ENCODE measurements around the gene SHISA6. TPM values are rescaled to one million over a fixed set of nuclear protein-coding genes. Genes with fewer than 3 reads are reported as not detected.

Gene SHISA6
- total RNA-seq, 1 experiment from 2014 or later = 21.1 TPM

- peaks cover 6% of the 10 kb centered on the region for H3K9me3 Mint-ChIP-seq (ENCODE audit: unreplicated experiment)
- Histone ChIP-seq H3K4me3 (ENCODE audit: low read depth, low read length) (no peak overlapping the region), H3K36me3 (ENCODE audit: control insufficient read depth, insufficient read depth, low read length) (no peaks in the 10 kb centered on the region), H3K27me3 (replicated peaks; ENCODE audit: control insufficient read depth, insufficient read depth, low read length) (no peaks in the 10 kb centered on the region), H3K4me1 (no peaks in the 10 kb centered on the region), H3K9me3 (no peaks in the 10 kb centered on the region)
- no peaks in the 10 kb centered on the region for H3K36me3 Mint-ChIP-seq (ENCODE audit: insufficient read depth, unreplicated experiment)
- no peaks in the 10 kb centered on the region for H3K27me3 Mint-ChIP-seq (ENCODE audit: insufficient read depth, unreplicated experiment)
- no peak for DNase-seq
- H3K4me3 Mint-ChIP-seq (ENCODE audit: unreplicated experiment) = no peak overlapping the region
- ChIA-PET CTCF (no interaction called here), POLR2A (no interaction called here)
- H3K4me1 Mint-ChIP-seq (ENCODE audit: low read depth, unreplicated experiment) = peaks cover 6% of the 10 kb centered on the region
- BruUV-seq (replicated peaks) = no TSS peak
- TF ChIP-seq CTCF (IDR thresholded peaks at IDR 0.05; ENCODE audit: insufficient read depth in 1 of 2, low read depth in 1 of 2, low read length in 1 of 2, severe bottlenecking in 1 of 2, unreplicated experiment in 1 of 2) = no peak
- H3K27ac Mint-ChIP-seq (ENCODE audit: unreplicated experiment) = no peak overlapping the region
- intact Hi-C loops (cut with micrococcal nuclease; ENCODE audit: unreplicated experiment) = no loop called here
Measured at GRCh38 chr17:11205659-11206058, 35.4 kb upstream of the SHISA6 start.

GRCh38 chr17:11209906-11210305, 31.1 kb upstream of the SHISA6 start:
- no peak for DNase-seq
- Mint-ChIP-seq H3K4me3 (ENCODE audit: unreplicated experiment) (no peak overlapping the region), H3K36me3 (ENCODE audit: insufficient read depth, unreplicated experiment) (no peaks in the 10 kb centered on the region), H3K27me3 (ENCODE audit: insufficient read depth, unreplicated experiment) (no peaks in the 10 kb centered on the region), H3K9me3 (ENCODE audit: unreplicated experiment) (peaks cover 22% of the 10 kb centered on the region), H3K27ac (ENCODE audit: unreplicated experiment) (no peak overlapping the region), H3K4me1 (ENCODE audit: low read depth, unreplicated experiment) (peaks cover 6% of the 10 kb centered on the region)
- Histone ChIP-seq H3K4me1 (no peaks in the 10 kb centered on the region), H3K4me3 (ENCODE audit: low read depth, low read length) (no peak overlapping the region), H3K27me3 (replicated peaks; ENCODE audit: control insufficient read depth, insufficient read depth, low read length) (no peaks in the 10 kb centered on the region), H3K36me3 (ENCODE audit: control insufficient read depth, insufficient read depth, low read length) (no peaks in the 10 kb centered on the region), H3K9me3 (no peaks in the 10 kb centered on the region)
- no peak for TF ChIP-seq CTCF (IDR thresholded peaks at IDR 0.05; ENCODE audit: insufficient read depth in 1 of 2, low read depth in 1 of 2, low read length in 1 of 2, severe bottlenecking in 1 of 2, unreplicated experiment in 1 of 2)
- no TSS peak for BruUV-seq (replicated peaks)
- ChIA-PET CTCF (no interaction called here), POLR2A (no interaction called here)
- intact Hi-C loops (cut with micrococcal nuclease; ENCODE audit: unreplicated experiment) = no loop called here

- Mint-ChIP-seq H3K4me3 (ENCODE audit: unreplicated experiment) (no peak overlapping the region), H3K4me1 (ENCODE audit: low read depth, unreplicated experiment) (no peaks in the 10 kb centered on the region), H3K27ac (ENCODE audit: unreplicated experiment) (no peak overlapping the region), H3K9me3 (ENCODE audit: unreplicated experiment) (peaks cover 22% of the 10 kb centered on the region), H3K36me3 (ENCODE audit: insufficient read depth, unreplicated experiment) (no peaks in the 10 kb centered on the region), H3K27me3 (ENCODE audit: insufficient read depth, unreplicated experiment) (no peaks in the 10 kb centered on the region)
- ChIA-PET POLR2A (no interaction called here), CTCF (no interaction called here)
- no peaks in the 10 kb centered on the region for H3K4me1 ChIP-seq
- BruUV-seq (replicated peaks) = no TSS peak
- no peak overlapping the region for H3K4me3 ChIP-seq (ENCODE audit: low read depth, low read length)
- no peaks in the 10 kb centered on the region for H3K36me3 ChIP-seq (ENCODE audit: control insufficient read depth, insufficient read depth, low read length)
- no peak for DNase-seq
- intact Hi-C loops (cut with micrococcal nuclease; ENCODE audit: unreplicated experiment) = no loop called here
- H3K27me3 ChIP-seq (replicated peaks; ENCODE audit: control insufficient read depth, insufficient read depth, low read length) = no peaks in the 10 kb centered on the region
- no peaks in the 10 kb centered on the region for H3K9me3 ChIP-seq
- no peak for TF ChIP-seq CTCF (IDR thresholded peaks at IDR 0.05; ENCODE audit: insufficient read depth in 1 of 2, low read depth in 1 of 2, low read length in 1 of 2, severe bottlenecking in 1 of 2, unreplicated experiment in 1 of 2)
Measured at GRCh38 chr17:11212792-11213191, 28.2 kb upstream of the SHISA6 start.
